ENCODE measurements around the gene RASSF8. TPM values are rescaled to one million over a fixed set of nuclear protein-coding genes. Genes with fewer than 3 reads are reported as not detected.

The RASSF8 gene
- total and polyA plus RNA-seq, 10 donors = 1.4 to 38.0 (median 10.9) TPM

DNA sequence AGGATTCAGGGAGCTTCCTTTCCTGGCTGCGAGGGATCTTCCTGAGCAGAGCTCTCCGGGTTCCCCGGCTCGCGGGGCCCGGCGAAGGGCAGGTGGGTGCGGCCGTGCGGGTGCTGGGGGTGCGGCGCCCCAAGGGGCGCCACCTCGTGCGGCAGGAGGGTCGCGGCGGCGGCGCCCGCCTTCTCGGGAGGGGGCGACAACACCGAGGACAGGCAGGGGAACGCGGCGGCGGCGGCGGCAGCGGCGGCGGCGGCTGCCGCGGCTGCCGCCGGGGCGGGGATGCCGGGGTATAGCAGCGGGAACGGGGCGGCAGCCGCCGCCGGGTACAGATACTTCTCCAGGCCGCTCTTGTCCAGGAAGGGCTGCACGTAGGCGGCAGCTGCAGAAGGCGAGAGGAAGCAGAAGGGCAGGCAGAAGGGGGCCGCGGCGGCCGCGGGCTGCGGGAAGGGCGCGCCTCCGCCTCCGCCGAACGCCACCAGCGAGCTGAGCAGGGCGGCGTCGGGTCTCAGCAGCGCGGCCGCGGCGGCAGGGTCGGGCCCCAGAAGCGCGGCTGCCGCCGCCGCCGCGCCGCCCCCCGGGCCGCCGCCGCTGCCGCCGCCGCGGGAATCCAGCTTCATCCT is 163.7 kb downstream of the RASSF8 start:
- Histone ChIP-seq H3K4me3 (peak overlapping the region; percentile 43 to 76 (median 58)), H3K27ac (peak overlapping the region; percentile 50 to 91 (median 86)), H3K27me3 (replicated peaks in 1 of 7) (peaks cover 0 to 75% (median 35%) of the 10 kb centered on the region in 7 donors), H3K36me3 (no peaks in the 10 kb centered on the region), H3K4me1 (peaks cover 8 to 87% (median 68%) of the 10 kb centered on the region in 6 donors), H3K9me3 (no peaks in the 10 kb centered on the region)
- TF ChIP-seq POLR2AphosphoS5 (IDR thresholded peaks at IDR 0.05) = peak in 1 of 3 donors; percentile 52
- TF ChIP-seq POLR2A (IDR thresholded peaks at IDR 0.05) = no peak
- intact Hi-C loops (cut with DNase I; ENCODE audit: low total_unique reads) = no loop called here
- 0 to 1% (median 0%) methylated on average over 39 to 88 of the region's 88 CpGs for WGBS, 5 donors
- DNase-seq = peak; percentile 88

DNA sequence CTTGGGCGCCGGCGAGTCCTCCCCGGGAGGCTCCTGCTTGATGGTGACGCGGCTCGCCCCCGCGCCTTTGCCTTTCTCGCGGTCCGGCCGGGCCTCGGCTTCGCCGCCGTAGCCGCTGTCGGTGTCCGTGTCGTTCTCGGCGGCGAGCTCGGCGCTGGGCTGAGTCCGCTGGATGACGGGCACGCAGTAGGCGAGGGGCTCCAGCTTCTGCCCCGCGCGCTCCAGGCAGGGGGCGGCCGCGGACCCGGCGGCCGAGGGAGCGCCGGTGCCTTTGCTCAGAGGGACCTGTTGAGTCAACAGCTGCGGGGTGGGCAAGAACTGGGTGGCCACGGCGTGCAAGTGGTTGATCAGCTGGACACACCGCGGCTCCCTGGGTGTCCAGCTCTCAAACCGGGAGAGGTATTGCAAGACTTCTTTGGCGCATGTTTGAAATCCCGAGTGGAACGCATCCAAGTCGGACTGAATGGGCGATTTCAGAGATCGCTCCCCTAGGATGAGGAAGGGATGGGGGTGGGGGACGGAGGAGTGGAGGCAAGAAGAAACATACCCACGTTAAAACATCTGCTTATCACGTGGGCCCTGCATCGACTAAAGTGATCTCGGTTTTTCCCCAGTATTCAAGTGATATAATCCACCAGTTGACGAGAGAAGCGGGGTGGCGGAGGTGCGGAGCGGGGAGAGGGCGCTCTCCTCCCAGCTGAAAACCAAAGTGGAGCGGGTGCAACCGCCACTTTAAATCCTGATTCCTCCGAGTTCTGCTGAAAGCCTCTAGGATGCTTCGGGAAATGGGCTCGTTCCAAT is 164.4 kb downstream of the RASSF8 start:
- Histone ChIP-seq H3K9me3 (no peaks in the 10 kb centered on the region), H3K27ac (peak overlapping the region; percentile 50 to 91 (median 86)), H3K27me3 (replicated peaks in 1 of 7) (peaks cover 0 to 82% (median 42%) of the 10 kb centered on the region in 7 donors), H3K4me1 (peaks cover 9 to 84% (median 66%) of the 10 kb centered on the region in 6 donors), H3K4me3 (peak overlapping the region; percentile 43 to 76 (median 58)), H3K36me3 (no peaks in the 10 kb centered on the region)
- peak; percentile 67 to 75 (median 73) for TF ChIP-seq POLR2AphosphoS5 (IDR thresholded peaks at IDR 0.05)
- TF ChIP-seq POLR2A (IDR thresholded peaks at IDR 0.05) = peak in 1 of 3 donors; percentile 26
- TF ChIP-seq, protein P1, sequence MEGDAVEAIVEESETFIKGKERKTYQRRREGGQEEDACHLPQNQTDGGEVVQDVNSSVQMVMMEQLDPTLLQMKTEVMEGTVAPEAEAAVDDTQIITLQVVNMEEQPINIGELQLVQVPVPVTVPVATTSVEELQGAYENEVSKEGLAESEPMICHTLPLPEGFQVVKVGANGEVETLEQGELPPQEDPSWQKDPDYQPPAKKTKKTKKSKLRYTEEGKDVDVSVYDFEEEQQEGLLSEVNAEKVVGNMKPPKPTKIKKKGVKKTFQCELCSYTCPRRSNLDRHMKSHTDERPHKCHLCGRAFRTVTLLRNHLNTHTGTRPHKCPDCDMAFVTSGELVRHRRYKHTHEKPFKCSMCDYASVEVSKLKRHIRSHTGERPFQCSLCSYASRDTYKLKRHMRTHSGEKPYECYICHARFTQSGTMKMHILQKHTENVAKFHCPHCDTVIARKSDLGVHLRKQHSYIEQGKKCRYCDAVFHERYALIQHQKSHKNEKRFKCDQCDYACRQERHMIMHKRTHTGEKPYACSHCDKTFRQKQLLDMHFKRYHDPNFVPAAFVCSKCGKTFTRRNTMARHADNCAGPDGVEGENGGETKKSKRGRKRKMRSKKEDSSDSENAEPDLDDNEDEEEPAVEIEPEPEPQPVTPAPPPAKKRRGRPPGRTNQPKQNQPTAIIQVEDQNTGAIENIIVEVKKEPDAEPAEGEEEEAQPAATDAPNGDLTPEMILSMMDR (IDR thresholded peaks at IDR 0.05 in 8 of 11, conservative IDR thresholded peaks at IDR 0.05 in 3 of 11) = peak in 1 of 11 experiments; percentile 16
- intact Hi-C loops (cut with DNase I; ENCODE audit: low total_unique reads) = no loop called here
- WGBS, 5 donors = 0 to 1% (median 1%) methylated on average over 37 to 69 of the region's 69 CpGs
- peak; percentile 86 for DNase-seq

DNA sequence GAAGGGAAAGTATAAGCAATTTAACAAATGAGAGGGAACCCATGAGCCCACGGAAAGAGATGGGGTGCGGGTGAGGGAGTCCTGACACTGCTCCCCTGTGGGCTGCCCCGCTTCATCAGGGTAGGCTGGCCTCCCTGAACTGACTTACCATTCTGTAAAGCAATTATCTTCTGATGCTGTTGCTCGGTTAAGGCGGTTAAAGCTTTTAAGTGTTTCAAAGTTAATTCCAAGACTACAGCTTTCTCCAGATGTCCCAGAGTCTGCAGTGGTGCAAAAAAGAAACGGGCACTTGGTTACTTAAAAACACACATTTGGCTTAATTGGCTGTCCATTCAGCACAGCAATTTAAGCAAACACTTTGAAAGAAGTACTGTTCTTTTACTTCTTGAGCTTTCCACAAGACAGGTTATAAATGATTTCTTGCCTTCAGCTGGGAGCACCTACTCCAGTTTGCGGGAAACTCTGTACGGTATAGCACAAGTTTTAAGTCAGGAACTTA is 165.0 kb downstream of the RASSF8 start:
- WGBS, 5 donors = 11 to 21% (median 17%) methylated on average over 8 of the region's 8 CpGs
- Histone ChIP-seq H3K27me3 (replicated peaks in 1 of 7) (peaks cover 0 to 89% (median 45%) of the 10 kb centered on the region in 7 donors), H3K27ac (peak overlapping the region; percentile 16 to 91 (median 86)), H3K36me3 (no peaks in the 10 kb centered on the region), H3K4me1 (peaks cover 9 to 77% (median 64%) of the 10 kb centered on the region in 6 donors), H3K4me3 (peak overlapping the region; percentile 12 to 76 (median 58)), H3K9me3 (no peaks in the 10 kb centered on the region)
- no peak for DNase-seq
- no peak for TF ChIP-seq POLR2A (IDR thresholded peaks at IDR 0.05)
- no peak for TF ChIP-seq POLR2AphosphoS5 (IDR thresholded peaks at IDR 0.05)
- TF ChIP-seq, protein P1 (IDR thresholded peaks at IDR 0.05 in 8 of 11, conservative IDR thresholded peaks at IDR 0.05 in 3 of 11) = no peak
- intact Hi-C loops (cut with DNase I; ENCODE audit: low total_unique reads) = no loop called here

DNA sequence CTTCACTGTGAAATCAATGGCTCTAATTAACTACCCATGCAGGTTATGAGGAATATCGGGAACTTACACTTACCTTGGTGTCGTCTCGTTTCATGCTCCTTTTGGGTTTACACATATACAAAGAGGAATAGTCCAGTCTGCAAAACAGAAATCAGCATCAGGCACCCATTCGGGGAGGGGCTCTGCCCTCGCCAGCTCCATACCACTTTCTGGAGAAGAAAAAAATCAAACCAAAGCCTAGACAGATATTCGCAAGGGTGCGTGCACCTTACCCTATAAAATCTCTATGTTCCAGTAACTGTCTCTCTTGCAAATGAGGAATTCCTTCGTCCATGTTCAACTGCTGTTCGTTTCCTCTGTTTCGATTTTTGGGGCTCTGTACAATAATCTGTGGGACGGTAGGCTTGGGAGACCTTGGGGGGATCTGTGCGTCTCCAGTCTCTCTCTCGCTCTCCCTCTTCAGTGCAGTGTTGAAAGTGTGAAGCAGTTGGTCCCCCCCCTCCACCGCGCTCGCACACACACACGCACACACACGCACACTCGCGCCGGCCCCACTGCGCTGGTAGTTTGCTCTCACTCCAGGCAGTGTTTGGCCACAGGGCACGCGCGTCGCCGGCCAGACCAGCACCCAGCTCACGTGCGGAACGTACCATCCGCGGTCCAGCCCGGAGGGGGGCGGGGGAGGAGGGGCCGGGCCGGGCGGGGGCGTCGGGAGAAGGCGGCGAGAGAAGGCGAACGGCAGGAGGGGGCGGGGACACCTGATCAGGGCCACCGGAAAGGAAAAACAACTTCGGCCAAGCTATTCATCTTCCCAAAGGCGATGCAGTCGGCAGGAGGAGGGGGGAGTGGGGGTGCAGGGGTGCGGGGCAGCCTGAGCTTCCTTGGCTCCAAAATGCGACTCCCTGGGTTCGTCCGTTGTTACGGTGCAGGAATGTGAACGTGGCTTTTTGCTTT is 166.2 kb downstream of the RASSF8 start, which contains the start of gene BHLHE41:
TSS of gene BHLHE41 (minus strand) at position 592 of the 954 bp plus-strand sequence. CDS start at position 334, 258 bp downstream.
- WGBS, 5 donors = 1 to 3% (median 1%) methylated on average over 35 to 53 of the region's 54 CpGs
- H3K4me1 ChIP-seq = peaks cover 9 to 68% (median 62%) of the 10 kb centered on the region in 6 donors
- no peaks in the 10 kb centered on the region for H3K9me3 ChIP-seq
- peak; percentile 91 for DNase-seq
- TF ChIP-seq, protein P1 (IDR thresholded peaks at IDR 0.05 in 8 of 11, conservative IDR thresholded peaks at IDR 0.05 in 3 of 11) = no peak
- TF ChIP-seq POLR2AphosphoS5 (IDR thresholded peaks at IDR 0.05) (peak; percentile 89 to 96 (median 96)), POLR2A (IDR thresholded peaks at IDR 0.05) (peak in 2 of 3 donors; percentile 61 to 80)
- H3K36me3 ChIP-seq = no peaks in the 10 kb centered on the region
- H3K27ac ChIP-seq = peak within 1 kb of the TSS; percentile 45 to 91 (median 86)
- intact Hi-C loops (cut with DNase I; ENCODE audit: low total_unique reads) = no loop called here
- H3K4me3 ChIP-seq = peak within 1 kb of the TSS; percentile 36 to 76 (median 58)
- H3K27me3 ChIP-seq (replicated peaks in 1 of 7) = peaks cover 0 to 93% (median 45%) of the 10 kb centered on the region in 7 donors

Data from spleen (tissue), 11 donors.